Astrocyte (in vitro differentiated cells and primary cell): ENCODE measurements around the gene ZEB1.

ENCODE experiments used
- CTCF ChIP-seq: IDR thresholded peaks from 2 replicates; pipeline ENCODE4 v1.5.1; 2011; ENCODE audit warnings: low read depth, mild to moderate bottlenecking, inconsistent platforms, low read length, moderate library complexity; ENCODE audit not compliant: insufficient read depth
- EZH2 ChIP-seq: IDR thresholded peaks from 2 replicates; pipeline ENCODE4 v1.6.1; 2012; ENCODE audit warnings: mild to moderate bottlenecking, low read length, inconsistent platforms; ENCODE audit not compliant: insufficient read depth

GRCh38 chr10:31437959-31438358 lies 118.9 kb downstream of the ZEB1 start:
- TF ChIP-seq CTCF (no peak), EZH2 (no peak)
